ENCODE results near the gene DCC. TPM values are rescaled to one million over a fixed set of nuclear protein-coding genes. Genes with fewer than 3 reads are reported as not detected.
A peak's percentile ranks its signal among the peaks of the same experiment; 100 is the strongest.

DCC gene
- polyA plus RNA-seq, 2 of the 4 experiments (the other 2 are of a cell fraction): 0.12 TPM; not detected in 1

DNA sequence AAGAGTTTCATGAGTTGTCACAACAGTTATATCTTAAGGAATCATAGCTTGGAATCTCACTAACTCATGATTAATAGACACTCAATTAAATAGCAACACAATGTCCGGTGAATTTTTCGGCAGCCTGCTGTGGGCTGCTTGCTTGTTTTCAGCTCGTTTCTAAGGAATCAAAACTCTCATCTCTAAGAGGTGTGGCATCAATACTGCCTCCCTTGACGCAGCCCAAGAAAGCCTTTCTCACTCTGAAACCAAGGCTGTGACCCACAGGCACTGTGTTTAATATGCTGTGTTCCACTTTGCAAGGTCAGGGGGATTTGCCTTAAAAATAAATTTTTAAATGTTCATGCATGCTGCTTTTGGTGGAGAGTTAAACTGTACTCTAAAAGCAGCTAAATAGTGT, 5.4 kb downstream of the DCC start:
- no peak overlapping the region for H3K4me3 ChIP-seq
- 49% methylated on average over 4 of the region's 4 CpGs for WGBS (ENCODE audit: missing lambda C conversion rate)
- no peak overlapping the region for H3K4me2 ChIP-seq
- H3K27ac ChIP-seq: no peak overlapping the region
- CTCF ChIA-PET: no interaction called here
- TF ChIP-seq ZNF302 (CRISPR knock-in tag; IDR thresholded peaks at IDR 0.05) (no peak), HOXB13 (CRISPR knock-in tag; IDR thresholded peaks at IDR 0.05; ENCODE audit: low read depth) (no peak), RCOR1 (IDR thresholded peaks at IDR 0.05; ENCODE audit: low read depth, low read length) (no peak), ZFP36 (IDR thresholded peaks at IDR 0.05; ENCODE audit: borderline replicate concordance, partially characterized antibody) (no peak), HOXB5 (CRISPR knock-in tag; IDR thresholded peaks at IDR 0.05) (no peak), NFE2L2 (conservative IDR thresholded peaks at IDR 0.05; ENCODE audit: low read length) (no peak), PHF8 (IDR thresholded peaks at IDR 0.05; ENCODE audit: borderline replicate concordance, low read depth) (no peak), HEYL (CRISPR knock-in tag; IDR thresholded peaks at IDR 0.05) (no peak), EP300 (IDR thresholded peaks at IDR 0.05) (no peak), TP53 (CRISPR knock-in tag; IDR thresholded peaks at IDR 0.05) (no peak), ZSCAN20 (CRISPR knock-in tag; IDR thresholded peaks at IDR 0.05) (no peak), POLR2A (IDR thresholded peaks at IDR 0.05; ENCODE audit: low read length) (no peak), HDAC2 (IDR thresholded peaks at IDR 0.05) (no peak), FOXS1 (CRISPR knock-in tag; IDR thresholded peaks at IDR 0.05) (no peak), CBX2 (IDR thresholded peaks at IDR 0.05; ENCODE audit: borderline replicate concordance, low read depth) (no peak), TFCP2L1 (CRISPR knock-in tag; IDR thresholded peaks at IDR 0.05) (no peak)
- TF ChIP-seq, protein P1, sequence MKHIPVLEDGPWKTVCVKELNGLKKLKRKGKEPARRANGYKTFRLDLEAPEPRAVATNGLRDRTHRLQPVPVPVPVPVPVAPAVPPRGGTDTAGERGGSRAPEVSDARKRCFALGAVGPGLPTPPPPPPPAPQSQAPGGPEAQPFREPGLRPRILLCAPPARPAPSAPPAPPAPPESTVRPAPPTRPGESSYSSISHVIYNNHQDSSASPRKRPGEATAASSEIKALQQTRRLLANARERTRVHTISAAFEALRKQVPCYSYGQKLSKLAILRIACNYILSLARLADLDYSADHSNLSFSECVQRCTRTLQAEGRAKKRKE (CRISPR knock-in tag; IDR thresholded peaks at IDR 0.05; ENCODE audit: low read depth): no peak
- TF ChIP-seq, protein P2, sequence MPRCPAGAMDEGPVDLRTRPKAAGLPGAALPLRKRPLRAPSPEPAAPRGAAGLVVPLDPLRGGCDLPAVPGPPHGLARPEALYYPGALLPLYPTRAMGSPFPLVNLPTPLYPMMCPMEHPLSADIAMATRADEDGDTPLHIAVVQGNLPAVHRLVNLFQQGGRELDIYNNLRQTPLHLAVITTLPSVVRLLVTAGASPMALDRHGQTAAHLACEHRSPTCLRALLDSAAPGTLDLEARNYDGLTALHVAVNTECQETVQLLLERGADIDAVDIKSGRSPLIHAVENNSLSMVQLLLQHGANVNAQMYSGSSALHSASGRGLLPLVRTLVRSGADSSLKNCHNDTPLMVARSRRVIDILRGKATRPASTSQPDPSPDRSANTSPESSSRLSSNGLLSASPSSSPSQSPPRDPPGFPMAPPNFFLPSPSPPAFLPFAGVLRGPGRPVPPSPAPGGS (IDR thresholded peaks at IDR 0.05): no peak
- TF ChIP-seq, protein P3, sequence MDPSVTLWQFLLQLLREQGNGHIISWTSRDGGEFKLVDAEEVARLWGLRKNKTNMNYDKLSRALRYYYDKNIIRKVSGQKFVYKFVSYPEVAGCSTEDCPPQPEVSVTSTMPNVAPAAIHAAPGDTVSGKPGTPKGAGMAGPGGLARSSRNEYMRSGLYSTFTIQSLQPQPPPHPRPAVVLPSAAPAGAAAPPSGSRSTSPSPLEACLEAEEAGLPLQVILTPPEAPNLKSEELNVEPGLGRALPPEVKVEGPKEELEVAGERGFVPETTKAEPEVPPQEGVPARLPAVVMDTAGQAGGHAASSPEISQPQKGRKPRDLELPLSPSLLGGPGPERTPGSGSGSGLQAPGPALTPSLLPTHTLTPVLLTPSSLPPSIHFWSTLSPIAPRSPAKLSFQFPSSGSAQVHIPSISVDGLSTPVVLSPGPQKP (IDR thresholded peaks at IDR 0.05; ENCODE audit: low read depth, low read length): no peak
- TF ChIP-seq, protein P4, sequence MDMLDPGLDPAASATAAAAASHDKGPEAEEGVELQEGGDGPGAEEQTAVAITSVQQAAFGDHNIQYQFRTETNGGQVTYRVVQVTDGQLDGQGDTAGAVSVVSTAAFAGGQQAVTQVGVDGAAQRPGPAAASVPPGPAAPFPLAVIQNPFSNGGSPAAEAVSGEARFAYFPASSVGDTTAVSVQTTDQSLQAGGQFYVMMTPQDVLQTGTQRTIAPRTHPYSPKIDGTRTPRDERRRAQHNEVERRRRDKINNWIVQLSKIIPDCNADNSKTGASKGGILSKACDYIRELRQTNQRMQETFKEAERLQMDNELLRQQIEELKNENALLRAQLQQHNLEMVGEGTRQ (IDR thresholded peaks at IDR 0.05): no peak
- POLR2A ChIA-PET: no interaction called here
- no peaks in the 10 kb centered on the region for H3K9me3 ChIP-seq
- FAIRE-seq (no peak), DNase-seq (ENCODE audit: low read depth in 1 of 2, low spot score in 1 of 2) (no peak), ATAC-seq (no peak)
- H3K4me1 ChIP-seq: 0 out of 3 replicates have a peak, but pooled peaks cover 6% of the 10 kb centered on the region

DNA sequence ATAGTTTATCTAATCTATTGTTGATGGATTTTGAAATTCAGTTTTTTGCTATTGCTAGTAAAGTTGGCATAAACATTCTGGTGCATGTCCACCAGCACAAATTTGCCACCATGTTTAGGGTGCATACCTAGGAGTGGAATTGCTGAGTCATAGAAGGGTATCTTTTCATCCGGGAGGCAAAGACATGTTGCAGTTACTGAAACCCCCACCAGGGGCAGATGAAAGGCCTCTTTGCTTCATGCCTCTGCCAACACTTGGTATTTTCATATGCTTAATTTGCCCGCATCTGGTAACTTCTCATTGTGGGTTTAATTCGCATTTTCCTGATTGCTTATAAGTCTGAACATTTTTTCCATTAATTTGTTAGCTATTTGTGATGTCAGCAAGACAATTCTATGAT, 8.2 kb downstream of the DCC start:
- DNase-seq (ENCODE audit: low read depth in 1 of 2, low spot score in 1 of 2) (peak in 1 of 2 experiments; percentile 42), ATAC-seq (no peak), FAIRE-seq (no peak)
- POLR2A ChIA-PET: no interaction called here
- WGBS (ENCODE audit: missing lambda C conversion rate): 72% methylated on average over 3 of the region's 3 CpGs
- Histone ChIP-seq H3K4me1 (no peaks in the 10 kb centered on the region), H3K27ac (no peak overlapping the region), H3K4me3 (no peak overlapping the region), H3K4me2 (no peak overlapping the region), H3K9me3 (no peaks in the 10 kb centered on the region)
- CTCF ChIA-PET: no interaction called here
- no peak for TF ChIP-seq KDM5A (IDR thresholded peaks at IDR 0.05)
- TF ChIP-seq HOXA7 (CRISPR knock-in tag; IDR thresholded peaks at IDR 0.05): no peak
- no peak for TF ChIP-seq KDM1A (IDR thresholded peaks at IDR 0.05; ENCODE audit: low read depth)
- TF ChIP-seq, protein P4 (IDR thresholded peaks at IDR 0.05): no peak
- no peak for TF ChIP-seq RARB (CRISPR knock-in tag; IDR thresholded peaks at IDR 0.05)
- peak; percentile 76 for TF ChIP-seq NFE2L2 (conservative IDR thresholded peaks at IDR 0.05; ENCODE audit: low read length)
- peak; percentile 83 for TF ChIP-seq MAFK (IDR thresholded peaks at IDR 0.05; ENCODE audit: partially characterized antibody)
- TF ChIP-seq MYC (IDR thresholded peaks at IDR 0.05; ENCODE audit: borderline replicate concordance, low read length): no peak
- TF ChIP-seq, protein P5, sequence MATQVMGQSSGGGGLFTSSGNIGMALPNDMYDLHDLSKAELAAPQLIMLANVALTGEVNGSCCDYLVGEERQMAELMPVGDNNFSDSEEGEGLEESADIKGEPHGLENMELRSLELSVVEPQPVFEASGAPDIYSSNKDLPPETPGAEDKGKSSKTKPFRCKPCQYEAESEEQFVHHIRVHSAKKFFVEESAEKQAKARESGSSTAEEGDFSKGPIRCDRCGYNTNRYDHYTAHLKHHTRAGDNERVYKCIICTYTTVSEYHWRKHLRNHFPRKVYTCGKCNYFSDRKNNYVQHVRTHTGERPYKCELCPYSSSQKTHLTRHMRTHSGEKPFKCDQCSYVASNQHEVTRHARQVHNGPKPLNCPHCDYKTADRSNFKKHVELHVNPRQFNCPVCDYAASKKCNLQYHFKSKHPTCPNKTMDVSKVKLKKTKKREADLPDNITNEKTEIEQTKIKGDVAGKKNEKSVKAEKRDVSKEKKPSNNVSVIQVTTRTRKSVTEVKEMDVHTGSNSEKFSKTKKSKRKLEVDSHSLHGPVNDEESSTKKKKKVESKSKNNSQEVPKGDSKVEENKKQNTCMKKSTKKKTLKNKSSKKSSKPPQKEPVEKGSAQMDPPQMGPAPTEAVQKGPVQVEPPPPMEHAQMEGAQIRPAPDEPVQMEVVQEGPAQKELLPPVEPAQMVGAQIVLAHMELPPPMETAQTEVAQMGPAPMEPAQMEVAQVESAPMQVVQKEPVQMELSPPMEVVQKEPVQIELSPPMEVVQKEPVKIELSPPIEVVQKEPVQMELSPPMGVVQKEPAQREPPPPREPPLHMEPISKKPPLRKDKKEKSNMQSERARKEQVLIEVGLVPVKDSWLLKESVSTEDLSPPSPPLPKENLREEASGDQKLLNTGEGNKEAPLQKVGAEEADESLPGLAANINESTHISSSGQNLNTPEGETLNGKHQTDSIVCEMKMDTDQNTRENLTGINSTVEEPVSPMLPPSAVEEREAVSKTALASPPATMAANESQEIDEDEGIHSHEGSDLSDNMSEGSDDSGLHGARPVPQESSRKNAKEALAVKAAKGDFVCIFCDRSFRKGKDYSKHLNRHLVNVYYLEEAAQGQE (IDR thresholded peaks at IDR 0.05): no peak
- no peak for TF ChIP-seq FOSB (CRISPR knock-in tag; IDR thresholded peaks at IDR 0.05)
- TF ChIP-seq, protein P6, sequence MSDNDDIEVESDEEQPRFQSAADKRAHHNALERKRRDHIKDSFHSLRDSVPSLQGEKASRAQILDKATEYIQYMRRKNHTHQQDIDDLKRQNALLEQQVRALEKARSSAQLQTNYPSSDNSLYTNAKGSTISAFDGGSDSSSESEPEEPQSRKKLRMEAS (IDR thresholded peaks at IDR 0.05): no peak
- TF ChIP-seq ZFP36 (IDR thresholded peaks at IDR 0.05; ENCODE audit: borderline replicate concordance, partially characterized antibody): peak; percentile 37
- TF ChIP-seq HOXB13 (CRISPR knock-in tag; IDR thresholded peaks at IDR 0.05; ENCODE audit: low read depth): no peak
- no peak for TF ChIP-seq CEBPB (IDR thresholded peaks at IDR 0.05)
- TF ChIP-seq CHD4 (IDR thresholded peaks at IDR 0.05; ENCODE audit: borderline replicate concordance): no peak

Measured in A549 (cell line).